ENCODE measurements around the gene KIF21A.
"Not testable (repeated sequence)": the region's sequence is repeated elsewhere in the genome, so short reads cannot be mapped to it uniquely, and the experiment has no call there.

GRCh38 chr12:39475136-39475535 lies 32.2 kb upstream of the KIF21A start:
- TF ChIP-seq EZH2phosphoT487 (IDR thresholded peaks at IDR 0.05; ENCODE audit: low read depth, severe bottlenecking, unreplicated experiment); CTCF (IDR thresholded peaks at IDR 0.05; ENCODE audit: poor library complexity); EZH2 (IDR thresholded peaks at IDR 0.05; ENCODE audit: borderline replicate concordance): not testable (repeated sequence)
